Activated CD8-positive, alpha-beta T cell treated with anti-CD3 and anti-CD28 coated beads for 36 hours (primary cell): ENCODE results near the gene ACSL1. TPM values are rescaled to one million over a fixed set of nuclear protein-coding genes. Genes with fewer than 3 reads are reported as not detected.

Source experiments
- ATAC-seq: fragments of 200-7000 bp; cut with Tn5 transposase; one replicate; pipeline ENCODE4 v1.10.0; 2021; ENCODE audit warnings: mild to moderate bottlenecking, moderate library complexity
- CTCF ChIA-PET: fragments of 350-600 bp; sonication (Branson Sonifier 250); formaldehyde crosslinking; loops from one replicate; lab custom pipeline; 2021; ENCODE audit warnings: antibody characterized with exemption; lab: Charles Lee
- POLR2A ChIA-PET: fragments of 350-600 bp; sonication (Branson Sonifier 250); formaldehyde crosslinking; loops from one replicate; lab custom pipeline; 2021; ENCODE audit warnings: antibody characterized with exemption; lab: Charles Lee
- DNase-seq: peaks from one replicate; pipeline ENCODE4 v3.0.0-alpha.2; 2020
- H3K27ac Mint-ChIP-seq: one replicate; pipeline ENCODE4 v1.8.0; 2021; ENCODE audit warnings: mild to moderate bottlenecking, mixed read lengths
- H3K27me3 Mint-ChIP-seq: one replicate; pipeline ENCODE4 v1.8.0; 2021; ENCODE audit warnings: mixed read lengths
- H3K36me3 Mint-ChIP-seq: one replicate; pipeline ENCODE4 v1.8.0; 2021; ENCODE audit warnings: low read depth, mixed read lengths
- H3K4me1 Mint-ChIP-seq: one replicate; pipeline ENCODE4 v1.8.0; 2021; ENCODE audit warnings: low read depth, mixed read lengths
- H3K4me3 Mint-ChIP-seq: one replicate; pipeline ENCODE4 v1.8.0; 2021; ENCODE audit warnings: mild to moderate bottlenecking, moderate library complexity, mixed read lengths
- H3K9me3 Mint-ChIP-seq: one replicate; pipeline ENCODE4 v1.8.0; 2021; ENCODE audit warnings: mixed read lengths
- CTCF ChIP-seq: fragments of 200-600 bp; IDR thresholded peaks from one replicate; pipeline ENCODE4 v1.8.0; 2022; ENCODE audit warnings: antibody characterized with exemption, mild to moderate bottlenecking
- intact Hi-C: fragments of 100-400 bp; cut with micrococcal nuclease; formaldehyde crosslinking; loops from one replicate; pipeline ENCODE4 v1.10.0; 2022
- total RNA-seq, 2 experiments: library from RNA; stranded (reverse); gene quantifications; one replicate each; pipeline ENCODE4 v1.2.3, GENCODE V29; 2021

Gene ACSL1
- total RNA-seq, 2 experiments from 2014 or later = 12.8 to 13.1 TPM

GRCh38 chr4:184854673-184855072 lies 28.9 kb upstream of the ACSL1 start:
- peak; percentile 39 for DNase-seq
- no peaks in the 10 kb centered on the region for H3K9me3 Mint-ChIP-seq
- no peak for ATAC-seq
- peaks cover 15% of the 10 kb centered on the region for H3K4me1 Mint-ChIP-seq
- POLR2A ChIA-PET = no interaction called here
- no peaks in the 10 kb centered on the region for H3K36me3 Mint-ChIP-seq
- intact Hi-C loops = no loop called here
- CTCF ChIA-PET = interaction anchor here (1.0 kb wide), 1 partner anchor 9 kb away, joined by 3 read pairs; no protein-coding TSS in a partner anchor
- no peak for TF ChIP-seq CTCF
- no peak overlapping the region for H3K4me3 Mint-ChIP-seq
- no peak overlapping the region for H3K27ac Mint-ChIP-seq
- H3K27me3 Mint-ChIP-seq = peaks cover 10% of the 10 kb centered on the region

- ChIA-PET CTCF (interaction anchor here (1.9 kb wide), 1 partner anchor 108 kb away, joined by 5 read pairs; no protein-coding TSS in a partner anchor), POLR2A (interaction anchor here (1.2 kb wide), 1 partner anchor 16 kb away, joined by 3 read pairs; no protein-coding TSS in a partner anchor)
- ATAC-seq (no peak), DNase-seq (no peak)
- intact Hi-C loops = no loop called here
- Mint-ChIP-seq H3K27ac (no peak overlapping the region), H3K27me3 (peaks cover 10% of the 10 kb centered on the region), H3K9me3 (no peaks in the 10 kb centered on the region), H3K36me3 (no peaks in the 10 kb centered on the region), H3K4me3 (no peak overlapping the region), H3K4me1 (peaks cover 18% of the 10 kb centered on the region)
- no peak for TF ChIP-seq CTCF
Observed at GRCh38 chr4:184853436-184853835, 27.7 kb upstream of the ACSL1 start.

GRCh38 chr4:184851886-184852285 lies 26.1 kb upstream of the ACSL1 start:
- H3K4me3 Mint-ChIP-seq = no peak overlapping the region
- POLR2A ChIA-PET = no interaction called here
- H3K9me3 Mint-ChIP-seq = no peaks in the 10 kb centered on the region
- H3K27ac Mint-ChIP-seq = no peak overlapping the region
- H3K4me1 Mint-ChIP-seq = peaks cover 18% of the 10 kb centered on the region
- no peak for TF ChIP-seq CTCF
- intact Hi-C loops = no loop called here
- ATAC-seq (no peak), DNase-seq (no peak)
- CTCF ChIA-PET = interaction anchor here (1.9 kb wide), 1 partner anchor 107 kb away, joined by 5 read pairs; no protein-coding TSS in a partner anchor
- H3K27me3 Mint-ChIP-seq = peaks cover 5% of the 10 kb centered on the region
- H3K36me3 Mint-ChIP-seq = no peaks in the 10 kb centered on the region

- peak; percentile 75 for ATAC-seq
- H3K4me3 Mint-ChIP-seq = no peak overlapping the region
- POLR2A ChIA-PET = no interaction called here
- no peak for TF ChIP-seq CTCF
- CTCF ChIA-PET = no interaction called here
- DNase-seq = peak; percentile 16
- H3K27me3 Mint-ChIP-seq = peaks cover 5% of the 10 kb centered on the region
- no peak overlapping the region for H3K27ac Mint-ChIP-seq
- H3K4me1 Mint-ChIP-seq = peaks cover 17% of the 10 kb centered on the region
- intact Hi-C loops = no loop called here
- no peaks in the 10 kb centered on the region for H3K9me3 Mint-ChIP-seq
- H3K36me3 Mint-ChIP-seq = no peaks in the 10 kb centered on the region
Observed at GRCh38 chr4:184851200-184851541, 25.4 kb upstream of the ACSL1 start.

GRCh38 chr4:184850431-184851199 lies 24.8 kb upstream of the ACSL1 start:
- ChIA-PET POLR2A (interaction anchor here (1.2 kb wide), 1 partner anchor 24 kb away, joined by 4 read pairs; no protein-coding TSS in a partner anchor), CTCF (interaction anchor here (0.7 kb wide), 1 partner anchor 29 kb away, joined by 3 read pairs; no protein-coding TSS in a partner anchor)
- Mint-ChIP-seq H3K27me3 (peaks cover 5% of the 10 kb centered on the region), H3K27ac (no peak overlapping the region), H3K4me1 (peaks cover 16% of the 10 kb centered on the region), H3K4me3 (no peak overlapping the region), H3K9me3 (no peaks in the 10 kb centered on the region), H3K36me3 (no peaks in the 10 kb centered on the region)
- no peak for TF ChIP-seq CTCF
- intact Hi-C loops = no loop called here
- ATAC-seq = no peak
- DNase-seq = no peak
